Astrocyte (in vitro differentiated cells and primary cell): Measurements from ENCODE around the gene OXGR1. TPM values are rescaled to one million over a fixed set of nuclear protein-coding genes. Genes with fewer than 3 reads are reported as not detected.
"Not testable (repeated sequence)": the region's sequence is repeated elsewhere in the genome, so short reads cannot be mapped to it uniquely, and the experiment has no call there.

Experiments used
- DNase-seq: peaks from one replicate; pipeline ENCODE4 v3.0.0-alpha.2; 2010; ENCODE audit warnings: low read depth
- FAIRE-seq: peaks from 2 replicates; lab custom pipeline; 2011; peaks lifted over from hg19 to GRCh38; lab: Jason Lieb, UNC
- H2AFZ ChIP-seq: 2 replicates; pipeline ENCODE4 v1.6.0; 2012; ENCODE audit warnings: low read depth, low read length, inconsistent platforms
- H3K27ac ChIP-seq: 2 replicates; pipeline ENCODE4 v1.5.1; 2011; ENCODE audit warnings: low read depth, low read length, inconsistent platforms
- H3K27me3 ChIP-seq: 2 replicates; pipeline ENCODE4 v1.6.0; 2011; ENCODE audit warnings: low read length, inconsistent platforms; ENCODE audit not compliant: insufficient read depth
- H3K36me3 ChIP-seq: 2 replicates; pipeline ENCODE4 v1.5.1; 2011; ENCODE audit warnings: low read length, inconsistent platforms; ENCODE audit not compliant: insufficient read depth
- H3K4me1 ChIP-seq: 2 replicates; pipeline ENCODE4 v1.5.1; 2011; ENCODE audit warnings: low read length, inconsistent platforms; ENCODE audit not compliant: insufficient read depth
- H3K4me2 ChIP-seq: 2 replicates; pipeline ENCODE4 v1.6.0; 2012; ENCODE audit warnings: low read length, inconsistent platforms
- H3K4me3 ChIP-seq: 2 replicates; pipeline ENCODE4 v1.5.1; 2011; ENCODE audit warnings: low read depth, mild to moderate bottlenecking, low read length, inconsistent platforms; ENCODE audit not compliant: insufficient read depth
- H3K79me2 ChIP-seq: 2 replicates; pipeline ENCODE4 v1.6.0; 2012; ENCODE audit warnings: mild to moderate bottlenecking, low read length, inconsistent platforms; ENCODE audit not compliant: insufficient read depth
- H3K9ac ChIP-seq: 2 replicates; pipeline ENCODE4 v1.6.0; 2012; ENCODE audit warnings: mild to moderate bottlenecking, low read length, inconsistent platforms
- H3K9me3 ChIP-seq: 2 replicates; pipeline ENCODE4 v1.5.1; 2012; ENCODE audit warnings: low read depth, mild to moderate bottlenecking, low read length, inconsistent platforms; ENCODE audit not compliant: insufficient read depth
- H4K20me1 ChIP-seq: 2 replicates; pipeline ENCODE4 v1.6.0; 2012; ENCODE audit warnings: low read length, inconsistent platforms; ENCODE audit not compliant: insufficient read depth
- H3K27ac Mint-ChIP-seq: one replicate; pipeline ENCODE4 v1.8.0; 2021; ENCODE audit warnings: mild to moderate bottlenecking, mixed read lengths; ENCODE audit not compliant: unreplicated experiment
- H3K27me3 Mint-ChIP-seq: one replicate; pipeline ENCODE4 v1.8.0; 2021; ENCODE audit warnings: low read depth, mixed read lengths; ENCODE audit not compliant: unreplicated experiment
- H3K36me3 Mint-ChIP-seq: one replicate; pipeline ENCODE4 v1.8.0; 2021; ENCODE audit warnings: low read depth, mixed read lengths; ENCODE audit not compliant: unreplicated experiment
- H3K4me1 Mint-ChIP-seq: one replicate; pipeline ENCODE4 v1.8.0; 2021; ENCODE audit warnings: low read depth, mixed read lengths; ENCODE audit not compliant: unreplicated experiment
- H3K4me3 Mint-ChIP-seq: one replicate; pipeline ENCODE4 v1.8.0; 2021; ENCODE audit warnings: mild to moderate bottlenecking, moderate library complexity, mixed read lengths; ENCODE audit not compliant: unreplicated experiment
- H3K9me3 Mint-ChIP-seq: one replicate; pipeline ENCODE4 v1.8.0; 2021; ENCODE audit warnings: mild to moderate bottlenecking, mixed read lengths; ENCODE audit not compliant: unreplicated experiment
- CTCF ChIP-seq: IDR thresholded peaks from 2 replicates; pipeline ENCODE4 v1.5.1; 2011; ENCODE audit warnings: low read depth, mild to moderate bottlenecking, inconsistent platforms, low read length, moderate library complexity; ENCODE audit not compliant: insufficient read depth
- EZH2 ChIP-seq: IDR thresholded peaks from 2 replicates; pipeline ENCODE4 v1.6.1; 2012; ENCODE audit warnings: mild to moderate bottlenecking, low read length, inconsistent platforms; ENCODE audit not compliant: insufficient read depth
- total RNA-seq: library from RNA; stranded (reverse); gene quantifications from 2 replicates; pipeline ENCODE4 v1.2.1, GENCODE V29; 2021

OXGR1 gene
- total RNA-seq, 1 donor from 2014 or later, result 0.39 TPM

GRCh38 chr13:97027162-97027554 is 32.9 kb upstream of the OXGR1 start:
- FAIRE-seq, result no peak
- H3K4me2 ChIP-seq, result no peak overlapping the region
- TF ChIP-seq EZH2, result no peak
- no peak for TF ChIP-seq CTCF
- no peaks in the 10 kb centered on the region for H3K27me3 ChIP-seq
- Mint-ChIP-seq H3K27ac (no peak overlapping the region), H3K36me3 (no peaks in the 10 kb centered on the region), H3K4me1 (peaks cover 17% of the 10 kb centered on the region), H3K4me3 (no peak overlapping the region), H3K27me3 (no peaks in the 10 kb centered on the region), H3K9me3 (no peaks in the 10 kb centered on the region)
- H3K79me2 ChIP-seq, result no peaks in the 10 kb centered on the region
- H2AFZ ChIP-seq, result no peak overlapping the region
- no peak overlapping the region for H3K9ac ChIP-seq
- no peaks in the 10 kb centered on the region for H3K36me3 ChIP-seq
- no peaks in the 10 kb centered on the region for H4K20me1 ChIP-seq
- H3K4me1 ChIP-seq, result no peaks in the 10 kb centered on the region
- H3K9me3 ChIP-seq, result no peaks in the 10 kb centered on the region
- DNase-seq, result no peak
- no peak overlapping the region for H3K4me3 ChIP-seq
- H3K27ac ChIP-seq, result no peak overlapping the region

GRCh38 chr13:97026531-97027161 is 32.4 kb upstream of the OXGR1 start:
- Histone ChIP-seq H3K9me3 (no peaks in the 10 kb centered on the region), H4K20me1 (no peaks in the 10 kb centered on the region), H3K4me3 (no peak overlapping the region), H3K4me2 (no peak overlapping the region), H3K27me3 (no peaks in the 10 kb centered on the region), H3K9ac (no peak overlapping the region), H3K27ac (no peak overlapping the region), H2AFZ (no peak overlapping the region), H3K4me1 (no peaks in the 10 kb centered on the region), H3K79me2 (no peaks in the 10 kb centered on the region), H3K36me3 (no peaks in the 10 kb centered on the region)
- no peak for FAIRE-seq
- H3K27ac Mint-ChIP-seq, result no peak overlapping the region
- DNase-seq, result no peak
- H3K4me1 Mint-ChIP-seq, result peaks cover 14% of the 10 kb centered on the region
- H3K27me3 Mint-ChIP-seq, result no peaks in the 10 kb centered on the region
- H3K36me3 Mint-ChIP-seq, result no peaks in the 10 kb centered on the region
- no peak overlapping the region for H3K4me3 Mint-ChIP-seq
- no peaks in the 10 kb centered on the region for H3K9me3 Mint-ChIP-seq
- no peak for TF ChIP-seq EZH2
- TF ChIP-seq CTCF, result no peak

- not testable (repeated sequence) for FAIRE-seq
These were observed 29.5 kb upstream of the OXGR1 start for GRCh38 chr13:97023812-97024211.

More at GRCh38 chr13:97023812-97024211, 29.5 kb upstream of the OXGR1 start:
- peaks cover 28% of the 10 kb centered on the region for H3K4me1 Mint-ChIP-seq
- H3K9ac ChIP-seq, H3K27ac ChIP-seq, H3K27me3 ChIP-seq, H3K79me2 ChIP-seq, H4K20me1 ChIP-seq, H3K4me3 ChIP-seq, H3K4me2 ChIP-seq, H3K9me3 ChIP-seq, H3K27me3 Mint-ChIP-seq, H2AFZ ChIP-seq, H3K36me3 Mint-ChIP-seq, H3K9me3 Mint-ChIP-seq, H3K4me3 Mint-ChIP-seq, H3K27ac Mint-ChIP-seq, H3K4me1 ChIP-seq, H3K36me3 ChIP-seq, DNase-seq: not testable (repeated sequence)
